HepG2 (cell line): ENCODE results near the gene METTL22. TPM values are rescaled to one million over a fixed set of nuclear protein-coding genes. Genes with fewer than 3 reads are reported as not detected.

Experiments used
- GRHL1 ChIP-seq: sonication (generic); formaldehyde crosslinking; conservative IDR thresholded peaks from 2 replicates; pipeline ENCODE4 v1.8.0; 2022; ENCODE audit warnings: missing genetic modification reagents
- HNRNPK ChIP-seq: fragments of 200-400 bp; formaldehyde crosslinking; IDR thresholded peaks from 2 replicates; pipeline ENCODE4 v1.6.1; 2018; ENCODE audit warnings: low read length, low read depth, moderate library complexity, mild to moderate bottlenecking; ENCODE audit not compliant: poor library complexity, severe bottlenecking
- PRDM10 ChIP-seq: sonication (generic); formaldehyde crosslinking; IDR thresholded peaks from 2 replicates; pipeline ENCODE4 v1.4.0; 2020; ENCODE audit warnings: low read depth, missing genetic modification reagents
- REPIN1 ChIP-seq: sonication (generic); formaldehyde crosslinking; IDR thresholded peaks from 2 replicates; pipeline ENCODE4 v1.8.0; 2022; ENCODE audit warnings: missing genetic modification reagents, low read depth, mild to moderate bottlenecking, borderline replicate concordance
- REXO4 ChIP-seq: sonication (generic); formaldehyde crosslinking; IDR thresholded peaks from 2 replicates; pipeline ENCODE4 v1.8.0; 2022; ENCODE audit warnings: missing genetic modification reagents, mild to moderate bottlenecking, borderline replicate concordance
- RNF2 ChIP-seq: fragments of 450-650 bp; conservative IDR thresholded peaks from 2 replicates; pipeline ENCODE4 v1.6.1; 2016; ENCODE audit warnings: low read depth
- SOX5 ChIP-seq: IDR thresholded peaks from 2 replicates; pipeline ENCODE4 v1.6.1; 2016; ENCODE audit warnings: borderline replicate concordance
- STAT6 ChIP-seq: sonication (generic); formaldehyde crosslinking; IDR thresholded peaks from 2 replicates; pipeline ENCODE4 v1.4.0; 2020; ENCODE audit warnings: missing genetic modification reagents, mild to moderate bottlenecking, borderline replicate concordance
- ZNF276 ChIP-seq: sonication (generic); formaldehyde crosslinking; IDR thresholded peaks from 2 replicates; pipeline ENCODE4 v1.4.0; 2020; ENCODE audit warnings: mild to moderate bottlenecking, low read depth, missing genetic modification reagents
- ZNF280D ChIP-seq: sonication (generic); formaldehyde crosslinking; IDR thresholded peaks from 2 replicates; pipeline ENCODE4 v1.5.1; 2020; ENCODE audit warnings: mild to moderate bottlenecking, missing genetic modification reagents
- ZNF337 ChIP-seq: sonication (generic); formaldehyde crosslinking; IDR thresholded peaks from 2 replicates; pipeline ENCODE4 v1.5.1; 2020; ENCODE audit warnings: missing genetic modification reagents, low read depth, mild to moderate bottlenecking, borderline replicate concordance
- ZNF343 ChIP-seq: sonication (generic); formaldehyde crosslinking; IDR thresholded peaks from 2 replicates; pipeline ENCODE4 v1.4.0; 2020; ENCODE audit warnings: mild to moderate bottlenecking, missing genetic modification reagents
- ZNF430 ChIP-seq: sonication (generic); formaldehyde crosslinking; IDR thresholded peaks from 2 replicates; pipeline ENCODE4 v1.9.0; 2021; ENCODE audit warnings: mild to moderate bottlenecking, missing genetic modification reagents
- ZSCAN21 ChIP-seq: sonication (generic); formaldehyde crosslinking; IDR thresholded peaks from 2 replicates; pipeline ENCODE4 v1.8.0; 2022; ENCODE audit warnings: mild to moderate bottlenecking, missing genetic modification reagents, moderate library complexity, borderline replicate concordance
- polyA plus RNA-seq, 8 experiments: library from polyadenylated mRNA; depleted of rRNA in 3 of 8; stranded (reverse) in 7 of 8; unstranded in 1 of 8; fragments of >200 nt; fragmentation: Illumina TruSeq in 4 of 8; extraction: Trizol in 4 of 8; gene quantifications; 2 replicates each; pipeline versions ENCODE4 v1.2.1 to v1.2.3, GENCODE V29; 2011 to 2016; ENCODE audit warnings: low read depth in 4 of 8, missing spikeins in 1 of 8, mixed read lengths in 1 of 8; ENCODE audit not compliant: insufficient read depth in 1 of 8
- total RNA-seq, 5 experiments: library from RNA; depleted of rRNA; stranded (reverse); fragments of >200 nt; fragmentation: Illumina TruSeq; extraction: Trizol; gene quantifications; 2 replicates each; pipeline ENCODE4 v1.2.3, GENCODE V29; 2016; ENCODE audit warnings: low read depth in 1 of 5

Gene METTL22
- total and polyA plus RNA-seq, 2 of the 13 experiments (the other 11 are each of a cell fraction or from before 2014, with no cell fraction given) = 36.2 to 94.8 TPM

- TF ChIP-seq ZNF430 (CRISPR knock-in tag) = no peak
- 0 out of 2 replicates have a peak, but pooled peaks have one; percentile 45 for TF ChIP-seq RNF2
- TF ChIP-seq ZNF343 (CRISPR knock-in tag) = no peak
- no peak for TF ChIP-seq REXO4
- TF ChIP-seq GRHL1 (CRISPR knock-in tag) = no peak
- TF ChIP-seq ZNF276 = no peak
- TF ChIP-seq ZNF337 = no peak
- TF ChIP-seq HNRNPK = peak; percentile 71
- TF ChIP-seq REPIN1 = peak; percentile 70; the same call in 1 of the 2 replicates
- peak; percentile 73; the same call in 1 of the 2 replicates for TF ChIP-seq ZSCAN21
- TF ChIP-seq ZNF280D (CRISPR knock-in tag) = no peak; the same call in 1 of the 2 replicates
- no peak for TF ChIP-seq SOX5 (CRISPR knock-in tag)
- no peak for TF ChIP-seq STAT6
- TF ChIP-seq PRDM10 = no peak
These were observed 39.4 kb downstream of the METTL22 start (continued) for GRCh38 chr16:8660841-8661301.
